ENCODE results near the gene TIMELESS. TPM values are rescaled to one million over a fixed set of nuclear protein-coding genes. Genes with fewer than 3 reads are reported as not detected.

The TIMELESS gene
- total and polyA plus RNA-seq, 10 of the 15 experiments (the other 5 are each of a cell fraction or from before 2014, with no cell fraction given) = 5.8 to 57.8 (median 31.8) TPM

DNA sequence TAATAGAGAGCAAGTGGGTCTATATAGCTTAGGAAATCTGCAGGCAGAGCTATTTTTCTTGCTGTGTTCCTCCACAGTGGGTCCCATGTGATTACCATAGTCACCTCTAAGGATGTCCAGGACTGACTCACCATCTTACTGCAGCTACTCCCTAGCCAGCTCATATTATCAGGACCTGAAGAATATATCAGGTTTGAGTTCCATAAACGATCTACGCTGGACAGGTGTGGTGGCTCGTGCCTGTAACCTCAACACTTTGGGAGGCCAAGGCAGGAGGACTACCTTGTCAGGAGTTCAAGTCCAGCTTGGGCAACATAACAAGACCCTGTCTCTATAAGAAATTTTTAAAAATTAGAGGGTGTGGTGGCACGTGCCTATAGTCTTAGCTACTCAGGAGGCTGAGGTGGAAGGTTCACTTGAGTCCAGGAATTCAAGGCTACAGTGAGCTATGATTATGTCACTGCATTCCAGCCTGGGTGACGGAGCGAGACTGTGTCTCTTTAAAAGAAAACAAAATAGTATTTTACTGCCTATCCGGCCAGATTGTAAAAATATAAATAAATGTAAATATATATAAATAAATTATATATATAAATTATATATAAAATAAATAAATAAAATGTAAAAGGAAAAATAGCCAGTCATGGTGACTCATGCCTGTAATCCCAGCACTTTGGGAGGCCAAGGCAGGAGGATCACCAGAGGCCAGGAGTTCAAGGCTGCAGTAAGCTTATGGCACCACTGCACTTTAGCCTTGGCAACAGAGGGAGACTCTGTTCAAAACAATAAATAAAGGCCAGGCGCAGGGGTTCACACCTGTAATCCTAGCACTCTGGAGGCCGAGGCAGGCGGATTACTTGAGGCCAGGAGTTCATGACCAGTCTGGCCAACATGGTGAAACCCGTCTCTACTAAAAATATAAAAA lies 12.3 kb upstream of the TIMELESS start:
- no peaks in the 10 kb centered on the region for H3K27me3 ChIP-seq (replicated peaks in 1 of 2; ENCODE audit: control insufficient read depth in 2 of 2, insufficient read depth in 2 of 2, low read length in 1 of 2)
- no peaks in the 10 kb centered on the region for H4K20me1 ChIP-seq (ENCODE audit: control insufficient read depth, insufficient read depth)
- ChIA-PET RAD21 (ENCODE audit: unreplicated experiment) (interaction anchor here (0.5 to 5.5 kb wide), 13 partner anchors 10 to 272 kb away, joined by 3 to 71 read pairs (median 4); partner anchors contain the start of genes CNPY2, RNF41, SMARCC2 and STAT2), SMC1A (ENCODE audit: uncharacterized antibody, unreplicated experiment) (interaction anchor here (0.6 to 4.7 kb wide), 21 partner anchors 12 to 343 kb away, joined by 3 to 42 read pairs (median 4); partner anchors contain the start of genes CNPY2, RNF41, STAT2 and TIMELESS), CTCF (interaction anchor here (0.7 to 8.8 kb wide), 24 partner anchors 8 to 342 kb away, joined by 3 to 89 read pairs (median 5); partner anchors contain the start of genes ANKRD52, CNPY2, COQ10A and IL23A), POLR2A (interaction anchor here (0.5 to 4.9 kb wide), 16 partner anchors 9 to 299 kb away, joined by 3 to 63 read pairs (median 4); partner anchors contain the start of genes CNPY2, IL23A, PAN2 and STAT2)
- no peak; the same call in 2 of the 3 replicates for ATAC-seq
- BruUV-seq (replicated peaks) = no TSS peak
- in situ Hi-C loops (cut with MboI) = loop anchor here (5.0 kb wide), 1 partner anchor 339 kb away; no protein-coding TSS in a partner anchor
- no peak overlapping the region for H3K4me3 ChIP-seq
- H3K9ac ChIP-seq (ENCODE audit: control insufficient read depth, insufficient read depth, low read length) = no peak overlapping the region
- no peak overlapping the region for H3K27ac ChIP-seq (ENCODE audit: control insufficient read depth, insufficient read depth)
- intact Hi-C loops (cut with micrococcal nuclease; ENCODE audit: unreplicated experiment) = loop anchor here (5.0 to 10.0 kb wide), 2 partner anchors 129 to 197 kb away; partner anchors contain the start of genes COQ10A and PAN2
- no peak for DNase-seq (ENCODE audit: low read depth, low spot score)
- peak overlapping the region; percentile 13; the same call in 1 of the 2 replicates for H2AFZ ChIP-seq (ENCODE audit: control insufficient read depth, low read depth, low read length)
- no peaks in the 10 kb centered on the region for H3K36me3 ChIP-seq (ENCODE audit: control insufficient read depth in 2 of 2, insufficient read depth in 2 of 2, low read length in 1 of 2)
- H3K4me2 ChIP-seq (ENCODE audit: control insufficient read depth, insufficient read depth) = no peak overlapping the region
- TF ChIP-seq FOS (IDR thresholded peaks at IDR 0.05; ENCODE audit: borderline replicate concordance, extremely low read depth, insufficient read length) (no peak), ETV6 (conservative IDR thresholded peaks at IDR 0.05 in 1 of 2, IDR thresholded peaks at IDR 0.05 in 1 of 2; ENCODE audit: borderline replicate concordance in 1 of 2, low read depth in 1 of 2) (no peak)
- peak; percentile 18 for FAIRE-seq
- H3K4me1 ChIP-seq (ENCODE audit: control insufficient read depth, insufficient read depth, low read length) = peaks cover 10% of the 10 kb centered on the region
- no peaks in the 10 kb centered on the region for H3K79me2 ChIP-seq (ENCODE audit: control insufficient read depth, insufficient read depth, low read length)
- 98% methylated on average over 11 of the region's 11 CpGs for WGBS (ENCODE audit: insufficient coverage, insufficient replicate concordance, low lambda C conversion rate, missing lambda C conversion rate)
- no peaks in the 10 kb centered on the region for H3K9me3 ChIP-seq (replicated peaks; ENCODE audit: control insufficient read depth, insufficient read depth, low read length)

- intact Hi-C loops (cut with micrococcal nuclease; ENCODE audit: unreplicated experiment) (no loop called here), in situ Hi-C loops (cut with MboI) (no loop called here)
- FAIRE-seq = no peak
- H3K79me2 ChIP-seq (ENCODE audit: control insufficient read depth, insufficient read depth, low read length) = no peaks in the 10 kb centered on the region
- POLR2A ChIA-PET = interaction anchor here (0.7 to 4.9 kb wide), 4 partner anchors 9 to 125 kb away, joined by 3 to 63 read pairs (median 8); partner anchors contain the start of genes STAT2 and TIMELESS
- CTCF ChIA-PET = interaction anchor here (0.9 to 8.8 kb wide), 5 partner anchors 8 to 268 kb away, joined by 3 to 89 read pairs (median 9); partner anchors contain the start of genes SMARCC2 and TIMELESS
- no peaks in the 10 kb centered on the region for H3K36me3 ChIP-seq (ENCODE audit: control insufficient read depth in 2 of 2, insufficient read depth in 2 of 2, low read length in 1 of 2)
- DNase-seq (ENCODE audit: low read depth, low spot score) = no peak
- no peak overlapping the region for H3K27ac ChIP-seq (ENCODE audit: control insufficient read depth, insufficient read depth)
- ATAC-seq = no peak
- no peak overlapping the region for H3K9ac ChIP-seq (ENCODE audit: control insufficient read depth, insufficient read depth, low read length)
- H3K4me2 ChIP-seq (ENCODE audit: control insufficient read depth, insufficient read depth) = no peak overlapping the region
- H4K20me1 ChIP-seq (ENCODE audit: control insufficient read depth, insufficient read depth) = no peaks in the 10 kb centered on the region
- RAD21 ChIA-PET (ENCODE audit: unreplicated experiment) = no interaction called here
- no peak overlapping the region for H3K4me3 ChIP-seq
- H3K9me3 ChIP-seq (replicated peaks; ENCODE audit: control insufficient read depth, insufficient read depth, low read length) = no peaks in the 10 kb centered on the region
- BruUV-seq (replicated peaks) = no TSS peak
- H2AFZ ChIP-seq (ENCODE audit: control insufficient read depth, low read depth, low read length) = no peak overlapping the region
- no peaks in the 10 kb centered on the region for H3K27me3 ChIP-seq (replicated peaks in 1 of 2; ENCODE audit: control insufficient read depth in 2 of 2, insufficient read depth in 2 of 2, low read length in 1 of 2)
- peaks cover 8% of the 10 kb centered on the region for H3K4me1 ChIP-seq (ENCODE audit: control insufficient read depth, insufficient read depth, low read length)
- 86% methylated on average over 4 of the region's 4 CpGs for WGBS (ENCODE audit: insufficient coverage, insufficient replicate concordance, low lambda C conversion rate, missing lambda C conversion rate)
- SMC1A ChIA-PET (ENCODE audit: uncharacterized antibody, unreplicated experiment) = interaction anchor here (3.8 to 4.1 kb wide), 2 partner anchors 8 to 98 kb away, joined by 34 to 37 read pairs; partner anchors contain the start of genes STAT2 and TIMELESS
- TF ChIP-seq SMC3 (IDR thresholded peaks at IDR 0.05; ENCODE audit: borderline replicate concordance, low read length) = no peak
- TF ChIP-seq POU2F2 (IDR thresholded peaks at IDR 0.05; ENCODE audit: borderline replicate concordance, low read depth, low read length) = no peak
- no peak for TF ChIP-seq HDAC2 (IDR thresholded peaks at IDR 0.05)
- TF ChIP-seq KLF5 (IDR thresholded peaks at IDR 0.05; ENCODE audit: partially characterized antibody) = no peak
- no peak for TF ChIP-seq IRF4 (IDR thresholded peaks at IDR 0.05; ENCODE audit: low read depth, low read length)
- no peak for TF ChIP-seq MAX (IDR thresholded peaks at IDR 0.05; ENCODE audit: low read depth, low read length)
- TF ChIP-seq, protein P1, sequence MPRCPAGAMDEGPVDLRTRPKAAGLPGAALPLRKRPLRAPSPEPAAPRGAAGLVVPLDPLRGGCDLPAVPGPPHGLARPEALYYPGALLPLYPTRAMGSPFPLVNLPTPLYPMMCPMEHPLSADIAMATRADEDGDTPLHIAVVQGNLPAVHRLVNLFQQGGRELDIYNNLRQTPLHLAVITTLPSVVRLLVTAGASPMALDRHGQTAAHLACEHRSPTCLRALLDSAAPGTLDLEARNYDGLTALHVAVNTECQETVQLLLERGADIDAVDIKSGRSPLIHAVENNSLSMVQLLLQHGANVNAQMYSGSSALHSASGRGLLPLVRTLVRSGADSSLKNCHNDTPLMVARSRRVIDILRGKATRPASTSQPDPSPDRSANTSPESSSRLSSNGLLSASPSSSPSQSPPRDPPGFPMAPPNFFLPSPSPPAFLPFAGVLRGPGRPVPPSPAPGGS (IDR thresholded peaks at IDR 0.05; ENCODE audit: borderline replicate concordance, insufficient read depth, low read depth, low read length, poor library complexity, severe bottlenecking) = no peak
- no peak for TF ChIP-seq SUPT20H (IDR thresholded peaks at IDR 0.05; ENCODE audit: borderline replicate concordance, control insufficient read depth, low read depth, low read length)
- no peak for TF ChIP-seq NR2F1 (conservative IDR thresholded peaks at IDR 0.05)
- TF ChIP-seq GABPA (IDR thresholded peaks at IDR 0.05; ENCODE audit: low read depth) = no peak
These were observed 8.6 kb upstream of the TIMELESS start for GRCh38 chr12:56457817-56458216.

Data from GM12878 (cell line).